GM18526 (cell line): ENCODE results near the gene STRA6.

Experiments used
- POLR2A ChIP-seq: IDR thresholded peaks from 3 replicates; pipeline ENCODE4 v1.6.1; 2011; ENCODE audit not compliant: insufficient read length; ENCODE audit errors: extremely low read depth

STRA6 gene

GRCh38 chr15:74201710-74202420 is 722 bp downstream of the STRA6 start:
- no peak for TF ChIP-seq POLR2A

- no peak for TF ChIP-seq POLR2A
Measured at GRCh38 chr15:74200871-74201419, 1.6 kb downstream of the STRA6 start.

- no peak for TF ChIP-seq POLR2A
Measured at GRCh38 chr15:74200412-74200815, 2.2 kb downstream of the STRA6 start.

- TF ChIP-seq POLR2A: no peak
Measured at GRCh38 chr15:74199297-74199652, 3.3 kb downstream of the STRA6 start.

GRCh38 chr15:74197176-74197965 is 5.2 kb downstream of the STRA6 start:
- TF ChIP-seq POLR2A: no peak

- TF ChIP-seq POLR2A: no peak
Measured at GRCh38 chr15:74196175-74196574, 6.4 kb downstream of the STRA6 start.

GRCh38 chr15:74194572-74195559 is 7.7 kb downstream of the STRA6 start:
- TF ChIP-seq POLR2A: no peak

- TF ChIP-seq POLR2A: no peak
Measured at GRCh38 chr15:74193905-74194304, 8.7 kb downstream of the STRA6 start.

GRCh38 chr15:74193299-74193718 is 9.3 kb downstream of the STRA6 start:
- no peak for TF ChIP-seq POLR2A

- no peak for TF ChIP-seq POLR2A
Measured at GRCh38 chr15:74192751-74193150, 9.8 kb downstream of the STRA6 start.

GRCh38 chr15:74191798-74192197 is 10.8 kb downstream of the STRA6 start:
- no peak for TF ChIP-seq POLR2A

GRCh38 chr15:74188216-74188615 is 14.4 kb downstream of the STRA6 start:
- TF ChIP-seq POLR2A: no peak

- TF ChIP-seq POLR2A: no peak
Measured at GRCh38 chr15:74185710-74186348, 16.8 kb downstream of the STRA6 start.

GRCh38 chr15:74184582-74185091 is 17.9 kb downstream of the STRA6 start:
- TF ChIP-seq POLR2A: no peak
